NCI-H2029 treated with DMSO at 0.1 percent for 48 hours (cell line): ENCODE results near the gene GNAZ.

ENCODE experiments used
- DNase-seq: peaks from one replicate; lab custom pipeline; 2025; lab: John Stamatoyannopoulos, UW

Gene GNAZ

GRCh38 chr22:23107487-23108248 is 37.3 kb downstream of the GNAZ start:
- DNase-seq: no peak

GRCh38 chr22:23108249-23109078 is 38.1 kb downstream of the GNAZ start:
- no peak for DNase-seq

- DNase-seq: no peak
Measured at GRCh38 chr22:23109079-23109347, 38.7 kb downstream of the GNAZ start.

GRCh38 chr22:23109441-23109978 is 39.2 kb downstream of the GNAZ start:
- no peak for DNase-seq

GRCh38 chr22:23110190-23110921 is 40.0 kb downstream of the GNAZ start:
- DNase-seq: no peak

- peak; percentile 19 for DNase-seq
Measured at GRCh38 chr22:23110922-23111527, 40.7 kb downstream of the GNAZ start.

GRCh38 chr22:23112472-23113012 is 42.2 kb downstream of the GNAZ start:
- DNase-seq: no peak

- DNase-seq: no peak
Measured at GRCh38 chr22:23113067-23113846, 42.9 kb downstream of the GNAZ start.

GRCh38 chr22:23113847-23114720 is 43.8 kb downstream of the GNAZ start:
- DNase-seq: no peak

- no peak for DNase-seq
Measured at GRCh38 chr22:23114721-23115020, 44.4 kb downstream of the GNAZ start.

GRCh38 chr22:23115369-23115768 is 45.0 kb downstream of the GNAZ start:
- DNase-seq: no peak

- no peak for DNase-seq
Measured at GRCh38 chr22:23115825-23116494, 45.6 kb downstream of the GNAZ start.

GRCh38 chr22:23116506-23117263 is 46.4 kb downstream of the GNAZ start:
- DNase-seq: no peak

- DNase-seq: no peak
Measured at GRCh38 chr22:23117275-23117674, 47.0 kb downstream of the GNAZ start.

GRCh38 chr22:23117891-23118646 is 47.8 kb downstream of the GNAZ start:
- DNase-seq: no peak

- DNase-seq: no peak
Measured at GRCh38 chr22:23118647-23119493, 48.6 kb downstream of the GNAZ start.
